Measurements from ENCODE around the gene SLC22A4. TPM values are rescaled to one million over a fixed set of nuclear protein-coding genes. Genes with fewer than 3 reads are reported as not detected.

Gene SLC22A4
- total RNA-seq, 6 donors from 2014 or later: 3.9 to 17.8 (median 8.1) TPM

GRCh38 chr5:132308701-132309100, 14.5 kb downstream of the SLC22A4 start:
- no peaks in the 10 kb centered on the region for H3K27me3 ChIP-seq
- no peaks in the 10 kb centered on the region for H3K9me3 ChIP-seq
- H3K36me3 ChIP-seq: no peaks in the 10 kb centered on the region
- DNase-seq (no peak), ATAC-seq (ENCODE audit: low FRiP score in 2 of 2) (no peak)
- WGBS, 2 donors: 81 to 83% methylated on average over 2 to 4 of the region's 4 CpGs
- no peak overlapping the region for H3K4me3 ChIP-seq
- TF ChIP-seq EP300 (IDR thresholded peaks at IDR 0.05) (no peak), POLR2AphosphoS5 (IDR thresholded peaks at IDR 0.05) (no peak), CTCF (IDR thresholded peaks at IDR 0.05) (no peak), POLR2A (IDR thresholded peaks at IDR 0.05) (no peak)
- H3K27ac ChIP-seq: no peak overlapping the region
- H3K4me1 ChIP-seq: peaks cover 0 to 4% (median 0%) of the 10 kb centered on the region in 4 donors

GRCh38 chr5:132309679-132310078, 15.5 kb downstream of the SLC22A4 start:
- DNase-seq (no peak), ATAC-seq (ENCODE audit: low FRiP score in 2 of 2) (no peak)
- no peak for TF ChIP-seq POLR2AphosphoS5 (IDR thresholded peaks at IDR 0.05)
- no peak for TF ChIP-seq CTCF (IDR thresholded peaks at IDR 0.05)
- no peak for TF ChIP-seq EP300 (IDR thresholded peaks at IDR 0.05)
- TF ChIP-seq POLR2A (IDR thresholded peaks at IDR 0.05): no peak
- Histone ChIP-seq H3K27me3 (no peaks in the 10 kb centered on the region), H3K4me3 (no peak overlapping the region), H3K9me3 (no peaks in the 10 kb centered on the region), H3K4me1 (peaks cover 0 to 4% (median 0%) of the 10 kb centered on the region in 4 donors), H3K27ac (no peak overlapping the region), H3K36me3 (no peaks in the 10 kb centered on the region)

GRCh38 chr5:132310141-132310834, 16.1 kb downstream of the SLC22A4 start:
- Histone ChIP-seq H3K9me3 (no peaks in the 10 kb centered on the region), H3K4me3 (no peak overlapping the region), H3K27ac (no peak overlapping the region), H3K36me3 (no peaks in the 10 kb centered on the region), H3K4me1 (peaks cover 0 to 4% (median 0%) of the 10 kb centered on the region in 4 donors), H3K27me3 (no peaks in the 10 kb centered on the region)
- WGBS, 2 donors: 50 to 62% methylated on average over 8 to 11 of the region's 11 CpGs
- DNase-seq (no peak), ATAC-seq (ENCODE audit: low FRiP score in 2 of 2) (peak in 1 of 2 donors; percentile 22)
- no peak for TF ChIP-seq EP300 (IDR thresholded peaks at IDR 0.05)
- no peak for TF ChIP-seq CTCF (IDR thresholded peaks at IDR 0.05)
- TF ChIP-seq POLR2A (IDR thresholded peaks at IDR 0.05): no peak
- no peak for TF ChIP-seq POLR2AphosphoS5 (IDR thresholded peaks at IDR 0.05)

- Histone ChIP-seq H3K27ac (no peak overlapping the region), H3K27me3 (no peaks in the 10 kb centered on the region), H3K4me3 (no peak overlapping the region), H3K9me3 (no peaks in the 10 kb centered on the region), H3K36me3 (peaks cover 0 to 4% (median 1%) of the 10 kb centered on the region in 4 donors), H3K4me1 (peaks cover 0 to 4% (median 0%) of the 10 kb centered on the region in 4 donors)
- no peak for DNase-seq
- TF ChIP-seq CTCF (IDR thresholded peaks at IDR 0.05) (no peak), POLR2AphosphoS5 (IDR thresholded peaks at IDR 0.05) (no peak), POLR2A (IDR thresholded peaks at IDR 0.05) (no peak), EP300 (IDR thresholded peaks at IDR 0.05) (no peak)
- WGBS, 2 donors: 84 to 91% methylated on average over 4 of the region's 4 CpGs
- ATAC-seq (ENCODE audit: low FRiP score in 2 of 2): no peak
Observed at GRCh38 chr5:132313366-132313765, 19.2 kb downstream of the SLC22A4 start.

GRCh38 chr5:132313961-132314432, 19.8 kb downstream of the SLC22A4 start:
- Histone ChIP-seq H3K4me3 (no peak overlapping the region), H3K36me3 (peaks cover 0 to 4% (median 1%) of the 10 kb centered on the region in 4 donors), H3K27ac (no peak overlapping the region), H3K27me3 (no peaks in the 10 kb centered on the region), H3K9me3 (no peaks in the 10 kb centered on the region), H3K4me1 (peaks cover 0 to 4% (median 0%) of the 10 kb centered on the region in 4 donors)
- no peak for DNase-seq
- WGBS, 2 donors: 90 to 93% methylated on average over 2 of the region's 2 CpGs
- no peak for TF ChIP-seq CTCF (IDR thresholded peaks at IDR 0.05)
- TF ChIP-seq POLR2A (IDR thresholded peaks at IDR 0.05): no peak
- no peak for TF ChIP-seq POLR2AphosphoS5 (IDR thresholded peaks at IDR 0.05)
- TF ChIP-seq EP300 (IDR thresholded peaks at IDR 0.05): no peak
- no peak for ATAC-seq (ENCODE audit: low FRiP score in 2 of 2)

All from upper lobe of left lung (tissue), 6 donors.